Stimulated activated effector memory CD8-positive, alpha-beta T cell treated with anti-CD3 and anti-CD28 coated beads, Interleukin-12 subunit alpha, Interleukin-12 subunit beta, amount 100 ng/mL, for 72 hours (primary cell): Measurements from ENCODE around the gene RAPGEF4.

Experiments
- ATAC-seq: fragments of 150-1000 bp; cut with Tn5 transposase; 2 replicates; pipeline ENCODE4 v1.10.0; 2021
- DNase-seq, 2 donors: peaks; one replicate each; pipeline ENCODE4 v3.0.0; 2021 to 2022; ENCODE audit warnings: low spot score in 2 of 2
- H3K27ac Mint-ChIP-seq: one replicate; pipeline ENCODE4 v1.8.0; 2022; ENCODE audit warnings: mild to moderate bottlenecking, mixed read lengths
- H3K36me3 Mint-ChIP-seq: one replicate; pipeline ENCODE4 v1.8.0; 2022; ENCODE audit warnings: mild to moderate bottlenecking, mixed read lengths
- H3K4me1 Mint-ChIP-seq: one replicate; pipeline ENCODE4 v1.8.0; 2022; ENCODE audit warnings: mixed read lengths
- H3K4me3 Mint-ChIP-seq: one replicate; pipeline ENCODE4 v1.8.0; 2022; ENCODE audit warnings: mild to moderate bottlenecking, mixed read lengths
- H3K9me3 Mint-ChIP-seq: one replicate; pipeline ENCODE4 v1.8.0; 2022; ENCODE audit warnings: mixed read lengths

The RAPGEF4 gene

DNA sequence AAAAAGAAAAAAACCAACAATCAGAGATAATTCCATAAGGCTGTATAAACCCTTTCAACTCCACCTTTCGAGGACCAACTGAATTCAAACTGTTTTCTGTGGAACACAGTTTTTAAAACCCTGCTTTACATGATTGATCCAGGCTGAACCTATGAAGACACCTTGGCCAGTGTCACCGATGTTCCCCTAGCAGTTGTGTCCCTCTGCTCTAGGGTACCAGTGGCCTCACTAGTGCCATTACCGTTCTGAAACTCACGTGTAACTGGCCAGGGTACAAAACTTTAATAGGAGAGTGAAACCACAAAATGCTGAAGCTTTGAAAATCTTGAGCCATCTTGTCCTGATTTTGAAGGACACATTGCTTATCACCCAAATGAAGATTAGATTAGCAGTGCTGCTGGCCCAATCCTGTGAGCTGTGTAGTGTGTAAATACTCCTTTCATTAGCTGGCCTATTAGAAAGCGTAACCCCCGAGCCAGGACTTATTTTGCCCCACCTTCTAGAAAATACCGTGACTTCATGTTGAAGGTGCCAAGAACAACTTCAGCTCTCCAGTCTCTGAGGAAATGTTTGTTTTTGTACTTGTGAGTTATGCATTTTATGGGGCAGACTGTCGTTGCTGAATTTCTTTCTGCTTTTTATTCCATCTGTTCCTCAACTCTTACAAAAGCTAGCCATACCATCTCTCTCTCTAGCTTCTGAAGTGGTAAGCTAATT, 192.2 kb downstream of the RAPGEF4 start:
- Mint-ChIP-seq H3K4me1 (peaks cover 6% of the 10 kb centered on the region), H3K27ac (no peak overlapping the region), H3K4me3 (no peak overlapping the region), H3K36me3 (no peaks in the 10 kb centered on the region), H3K9me3 (no peaks in the 10 kb centered on the region)
- ATAC-seq, result no peak
- DNase-seq, result no peak

DNA sequence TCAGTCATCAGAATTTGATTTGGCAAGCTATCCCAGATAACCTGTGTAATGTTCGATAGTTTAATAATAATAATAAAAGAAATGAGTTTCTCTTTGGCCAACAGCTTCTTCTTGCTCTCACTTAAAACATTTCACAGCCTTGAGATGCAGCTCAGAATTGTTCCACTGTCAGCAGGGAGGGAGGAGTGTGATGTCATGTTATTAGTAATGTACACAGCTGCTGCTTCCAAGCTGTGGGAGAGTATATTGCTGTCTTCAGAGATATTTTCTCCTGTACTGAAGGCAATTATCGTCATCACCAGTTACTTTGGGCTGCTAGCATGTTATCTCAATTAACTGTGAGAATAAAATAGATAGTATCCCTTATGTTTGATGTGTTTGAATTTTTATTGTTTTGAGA, 193.1 kb downstream of the RAPGEF4 start:
- peaks cover 6% of the 10 kb centered on the region for H3K4me1 Mint-ChIP-seq

DNA sequence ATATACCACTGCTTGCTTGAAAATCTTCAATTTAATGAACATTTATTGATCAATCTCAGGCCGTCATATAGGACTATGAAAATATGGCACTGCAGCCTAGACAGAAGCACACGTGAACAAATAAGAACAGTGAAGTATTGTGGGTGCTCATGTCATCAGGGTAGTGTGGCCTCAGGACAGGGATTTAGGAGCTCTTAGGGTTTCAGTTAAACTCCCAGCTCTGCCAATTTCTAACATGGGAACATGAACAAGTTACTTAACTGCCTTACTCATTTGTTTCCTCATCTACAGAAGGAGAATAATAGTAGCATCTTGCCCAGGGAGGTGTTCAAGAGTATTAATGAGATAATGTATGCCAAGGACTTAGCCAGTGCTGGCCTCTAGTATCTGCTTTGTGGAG, 194.0 kb downstream of the RAPGEF4 start:
- Mint-ChIP-seq H3K4me3 (no peak overlapping the region), H3K36me3 (no peaks in the 10 kb centered on the region), H3K27ac (no peak overlapping the region), H3K4me1 (peaks cover 6% of the 10 kb centered on the region), H3K9me3 (no peaks in the 10 kb centered on the region)
- ATAC-seq (no peak), DNase-seq (no peak)

More for the DNA sequence above, 193.1 kb downstream of the RAPGEF4 start:
- Mint-ChIP-seq H3K4me3 (no peak overlapping the region), H3K9me3 (no peaks in the 10 kb centered on the region), H3K36me3 (no peaks in the 10 kb centered on the region), H3K27ac (no peak overlapping the region)
- ATAC-seq (no peak), DNase-seq (no peak)

DNA sequence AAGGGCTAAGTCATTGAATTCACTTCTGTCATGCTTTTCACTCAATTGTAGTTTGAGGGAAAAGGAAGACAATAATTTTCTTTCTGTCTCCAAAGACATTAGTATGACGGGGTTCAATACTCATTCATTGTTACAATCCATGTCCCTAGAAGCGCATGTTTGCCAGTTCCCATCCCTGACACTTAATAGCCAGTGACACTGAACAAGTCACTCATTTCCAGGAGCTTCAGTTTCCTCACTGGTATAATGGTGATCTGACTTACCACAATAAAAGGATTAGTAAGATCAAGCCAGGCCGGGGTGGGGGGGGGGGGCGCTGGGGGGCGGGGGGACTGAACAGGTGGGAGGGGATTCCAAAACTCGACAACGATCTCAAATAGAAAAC, 195.2 kb downstream of the RAPGEF4 start:
- Mint-ChIP-seq H3K9me3 (no peaks in the 10 kb centered on the region), H3K4me1 (no peaks in the 10 kb centered on the region), H3K27ac (no peak overlapping the region), H3K4me3 (no peak overlapping the region), H3K36me3 (no peaks in the 10 kb centered on the region)
- DNase-seq (no peak), ATAC-seq (no peak)

DNA sequence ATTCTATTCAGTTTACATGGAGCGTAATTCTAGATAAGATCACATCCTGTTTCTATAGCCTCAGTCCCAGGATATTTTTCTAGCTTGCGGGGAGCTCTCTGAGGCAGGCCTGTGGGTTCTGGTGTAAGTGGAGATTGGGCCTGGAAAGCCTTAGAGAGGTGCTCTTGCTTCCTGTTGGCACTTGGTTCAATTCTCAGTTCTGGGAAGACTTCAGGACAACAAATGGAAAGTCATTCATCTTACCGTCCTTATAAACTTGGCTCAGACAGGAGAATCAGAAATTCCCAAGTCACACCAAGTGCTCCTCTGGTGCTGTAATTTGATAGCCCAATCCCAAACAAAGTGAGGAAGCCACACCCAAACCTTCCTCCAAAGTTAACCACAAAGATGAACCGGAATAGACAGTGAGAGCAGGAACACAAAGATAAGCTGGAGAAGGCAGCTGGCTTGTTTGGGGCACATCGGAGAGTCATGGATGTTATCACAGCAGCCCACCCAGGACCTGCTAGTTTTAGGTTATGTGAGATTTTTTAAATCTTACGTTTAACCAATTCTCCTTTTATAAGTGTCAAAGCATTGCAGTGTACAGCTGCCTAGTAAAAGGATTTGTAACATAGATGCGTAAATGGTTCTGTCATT, 195.7 kb downstream of the RAPGEF4 start:
- H3K27ac Mint-ChIP-seq, result no peak overlapping the region
- H3K4me1 Mint-ChIP-seq, result no peaks in the 10 kb centered on the region
- DNase-seq (no peak), ATAC-seq (no peak)
- H3K9me3 Mint-ChIP-seq, result no peaks in the 10 kb centered on the region
- no peak overlapping the region for H3K4me3 Mint-ChIP-seq
- H3K36me3 Mint-ChIP-seq, result no peaks in the 10 kb centered on the region

DNA sequence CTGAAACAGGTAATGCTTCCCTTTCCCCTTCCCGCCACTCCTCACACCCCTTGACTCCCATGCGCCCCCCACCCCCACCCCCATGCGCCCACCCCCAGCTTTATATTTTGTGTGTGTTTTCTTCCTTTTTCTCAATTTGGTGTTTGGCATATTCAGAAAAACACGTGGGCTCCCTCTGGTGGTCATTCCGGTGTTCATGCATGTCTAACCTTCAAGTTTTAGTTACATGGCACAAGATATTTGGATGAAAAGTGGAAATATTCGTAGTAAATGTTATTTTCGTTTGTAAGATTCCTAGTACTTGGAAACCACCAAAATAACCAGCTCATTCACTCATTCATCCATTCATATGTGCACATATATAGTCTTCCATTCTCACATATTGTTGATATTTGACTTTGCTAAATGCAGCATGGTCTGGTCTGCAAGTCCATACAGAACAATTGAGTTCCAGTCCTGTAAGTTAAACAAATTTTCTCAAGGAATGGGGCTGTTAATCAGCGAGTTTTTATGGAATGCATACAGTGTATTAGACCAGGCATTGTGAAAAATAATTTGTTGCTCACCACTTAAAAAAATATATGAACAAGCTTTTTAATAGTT, 196.4 kb downstream of the RAPGEF4 start:
- Mint-ChIP-seq H3K4me3 (no peak overlapping the region), H3K27ac (no peak overlapping the region), H3K36me3 (no peaks in the 10 kb centered on the region), H3K4me1 (no peaks in the 10 kb centered on the region), H3K9me3 (no peaks in the 10 kb centered on the region)
- no peak for ATAC-seq
- peak in 1 of 2 donors; percentile 65 for DNase-seq

DNA sequence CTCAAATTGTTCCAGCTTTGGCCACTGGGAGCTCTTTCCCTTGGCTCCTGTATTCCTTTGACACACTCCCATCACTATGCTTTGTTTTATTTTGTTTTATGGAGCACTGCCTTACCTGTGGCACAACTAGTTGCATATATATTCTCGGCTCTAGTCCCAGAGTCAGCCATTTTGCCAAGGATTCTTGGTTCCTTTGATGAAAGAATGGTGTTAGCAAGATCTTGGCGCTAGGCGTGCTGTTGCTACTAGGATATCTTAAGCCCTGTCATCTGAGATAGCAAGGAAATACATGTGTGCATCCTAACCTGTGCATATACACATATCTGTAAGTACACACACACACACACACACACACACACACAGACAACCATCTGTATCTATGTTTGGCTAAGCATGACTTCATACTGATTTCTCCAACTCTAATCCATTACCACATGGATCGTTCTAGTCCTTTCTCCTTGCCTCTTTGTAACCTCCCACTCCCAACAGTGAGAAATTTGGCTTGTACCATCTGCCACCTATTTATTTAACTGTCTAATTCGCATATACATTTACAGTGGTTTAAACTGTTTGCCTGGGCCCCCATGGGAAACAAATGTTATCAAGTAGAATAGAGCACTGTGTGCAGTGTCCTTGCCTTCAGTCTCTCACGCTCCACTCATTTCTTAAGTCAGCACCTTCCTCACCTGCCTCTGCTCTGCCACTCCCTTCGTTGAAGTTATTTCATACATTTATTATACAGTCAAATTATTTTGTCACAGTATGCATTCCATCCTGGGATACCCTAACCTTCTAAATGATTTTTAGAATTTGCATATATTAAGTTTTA, 202.5 kb downstream of the RAPGEF4 start:
- no peaks in the 10 kb centered on the region for H3K9me3 Mint-ChIP-seq
- no peak overlapping the region for H3K4me3 Mint-ChIP-seq
- DNase-seq (no peak), ATAC-seq (no peak)
- H3K4me1 Mint-ChIP-seq, result no peaks in the 10 kb centered on the region
- H3K27ac Mint-ChIP-seq, result no peak overlapping the region
- no peaks in the 10 kb centered on the region for H3K36me3 Mint-ChIP-seq

DNA sequence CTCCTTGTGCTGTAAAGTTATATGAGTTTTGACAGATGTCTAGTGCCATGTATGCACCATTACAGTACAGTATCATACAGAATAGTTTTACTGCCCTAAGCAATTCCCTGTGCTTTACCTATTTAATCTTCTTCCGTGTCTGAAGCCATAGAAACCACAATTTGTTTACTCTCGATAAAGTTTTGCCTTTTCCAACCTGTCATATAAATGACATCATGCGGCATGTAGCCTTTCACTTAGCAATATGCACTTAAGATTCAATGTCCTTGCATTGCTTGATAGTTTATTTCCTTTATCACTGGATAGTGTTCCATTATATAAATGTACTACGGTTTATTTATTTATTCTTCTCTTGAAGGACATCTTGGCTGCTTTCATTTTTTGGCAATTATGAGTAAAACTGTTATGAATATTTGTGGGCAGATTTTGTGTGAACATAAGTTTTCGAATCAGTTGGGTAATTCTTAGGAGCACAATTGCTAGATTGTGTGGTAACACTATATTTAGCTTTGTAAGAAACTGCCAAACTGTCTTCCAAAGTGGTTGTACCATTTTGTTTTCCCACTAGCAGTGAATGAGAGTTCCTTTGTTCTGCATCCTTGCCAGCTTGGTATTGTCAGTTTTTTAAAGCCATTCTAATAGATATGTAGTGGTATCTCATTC, 203.2 kb downstream of the RAPGEF4 start:
- H3K36me3 Mint-ChIP-seq, result no peaks in the 10 kb centered on the region
- no peaks in the 10 kb centered on the region for H3K4me1 Mint-ChIP-seq
- H3K9me3 Mint-ChIP-seq, result no peaks in the 10 kb centered on the region
- H3K27ac Mint-ChIP-seq, result no peak overlapping the region
- DNase-seq, result no peak
- no peak for ATAC-seq
- H3K4me3 Mint-ChIP-seq, result no peak overlapping the region

DNA sequence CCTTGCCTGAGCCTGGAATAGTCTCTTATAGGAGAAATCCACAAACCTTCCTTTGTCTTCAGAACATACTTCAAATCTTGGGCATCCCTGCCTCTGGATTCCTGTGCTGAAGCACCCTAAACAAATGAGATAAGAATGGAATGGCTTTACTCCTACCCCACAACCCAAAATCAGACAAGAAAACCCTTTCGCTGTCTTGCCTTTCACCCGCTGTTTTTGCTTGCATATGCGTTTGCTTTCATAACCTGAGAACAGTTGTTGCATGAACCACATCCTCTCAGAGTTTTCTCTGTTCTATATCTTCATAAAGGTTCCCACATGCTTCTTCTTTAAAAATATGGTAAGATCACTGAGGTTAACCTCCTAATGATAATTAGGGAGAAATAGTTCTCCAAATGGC, 207.9 kb downstream of the RAPGEF4 start:
- Mint-ChIP-seq H3K4me1 (no peaks in the 10 kb centered on the region), H3K4me3 (no peak overlapping the region), H3K27ac (no peak overlapping the region), H3K36me3 (no peaks in the 10 kb centered on the region), H3K9me3 (no peaks in the 10 kb centered on the region)
- DNase-seq, result no peak
- no peak for ATAC-seq

DNA sequence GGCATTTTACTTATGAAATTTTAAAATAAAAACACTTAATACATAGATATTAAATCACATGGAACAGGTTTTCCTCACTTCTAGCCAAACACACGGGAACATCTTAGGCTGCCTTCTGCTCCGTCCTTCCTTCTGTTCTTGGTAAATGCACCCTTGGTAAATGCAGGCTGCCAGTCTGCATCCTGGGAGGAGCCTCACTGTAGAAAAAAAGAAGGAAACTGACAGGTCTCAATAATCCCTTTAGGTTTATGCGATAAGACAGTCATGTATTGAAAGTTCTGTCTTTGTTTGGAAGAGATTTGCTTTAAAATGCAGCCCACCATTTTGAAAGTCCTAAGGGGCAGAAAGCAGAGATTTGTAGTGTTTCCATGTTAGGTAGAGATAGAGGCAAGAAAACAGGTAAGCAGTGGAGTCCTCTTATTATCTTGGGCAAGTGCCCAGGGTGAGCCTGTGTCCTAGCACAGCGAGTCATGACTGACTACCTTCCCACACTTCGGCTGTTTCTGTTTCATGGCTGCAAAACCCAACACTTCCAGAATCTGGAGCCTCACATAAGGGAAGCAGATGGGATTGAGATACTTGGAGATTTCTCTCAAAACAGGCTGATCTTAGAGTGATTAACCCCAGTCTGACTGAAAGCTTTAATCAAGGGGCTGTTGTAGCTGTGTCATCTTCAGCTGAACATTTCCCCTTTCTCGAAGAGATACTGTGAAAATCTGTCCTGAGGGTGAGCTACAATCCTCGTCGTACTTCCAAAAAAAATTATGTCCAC, 208.6 kb downstream of the RAPGEF4 start:
- H3K4me3 Mint-ChIP-seq, result no peak overlapping the region
- no peak overlapping the region for H3K27ac Mint-ChIP-seq
- no peaks in the 10 kb centered on the region for H3K4me1 Mint-ChIP-seq
- ATAC-seq (no peak), DNase-seq (no peak)
- H3K36me3 Mint-ChIP-seq, result no peaks in the 10 kb centered on the region
- no peaks in the 10 kb centered on the region for H3K9me3 Mint-ChIP-seq

DNA sequence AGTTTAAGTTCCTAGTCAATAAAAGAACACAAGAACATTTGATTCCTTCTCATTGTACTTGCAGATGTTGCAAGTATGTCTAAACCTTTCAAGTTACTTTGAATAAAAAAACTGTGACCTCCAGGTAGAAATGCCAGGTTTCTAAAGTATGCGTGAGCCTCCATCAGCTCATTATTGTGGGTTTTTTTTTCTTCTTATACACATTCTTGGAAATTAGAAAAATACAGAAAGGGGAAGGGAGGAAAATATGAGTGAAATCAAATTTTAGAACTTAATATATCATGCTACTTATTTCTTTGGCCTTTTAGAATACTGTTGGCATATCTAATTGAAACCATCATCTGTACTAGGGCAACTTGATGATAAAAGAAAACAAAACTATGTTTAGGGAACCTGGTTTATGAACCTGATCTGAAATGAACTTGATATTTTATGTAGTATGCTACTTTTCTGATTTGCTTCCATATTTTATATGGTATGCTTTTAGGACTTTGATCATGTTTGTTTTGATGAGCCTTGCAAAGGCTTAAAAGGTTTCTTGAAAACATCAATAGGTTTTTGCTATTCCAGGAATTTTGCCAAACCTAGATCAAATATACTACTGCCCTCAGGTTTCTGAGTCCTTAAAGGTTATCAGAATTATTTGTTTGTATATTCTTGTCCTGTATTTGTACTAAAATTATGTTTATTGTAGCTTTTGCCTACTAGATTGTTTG, 209.3 kb downstream of the RAPGEF4 start:
- ATAC-seq (no peak), DNase-seq (no peak)
- H3K36me3 Mint-ChIP-seq, result no peaks in the 10 kb centered on the region
- no peak overlapping the region for H3K27ac Mint-ChIP-seq
- no peaks in the 10 kb centered on the region for H3K9me3 Mint-ChIP-seq
- H3K4me1 Mint-ChIP-seq, result no peaks in the 10 kb centered on the region
- no peak overlapping the region for H3K4me3 Mint-ChIP-seq

DNA sequence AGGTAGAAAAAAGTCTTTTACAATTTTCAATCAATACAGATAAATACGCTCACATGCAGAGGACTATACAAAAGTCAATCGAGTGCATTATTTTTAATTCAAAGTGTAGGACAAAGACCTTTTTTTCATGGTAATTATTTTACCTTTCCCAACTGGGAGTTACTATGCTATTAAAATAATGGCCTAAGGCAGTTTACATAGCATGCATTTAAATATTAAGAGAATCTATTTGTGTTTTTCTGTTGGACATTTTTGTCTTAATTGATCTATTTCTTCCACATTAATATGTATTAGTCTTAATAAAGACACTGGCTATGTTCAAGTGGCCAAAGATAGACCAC, 209.8 kb downstream of the RAPGEF4 start:
- H3K4me3 Mint-ChIP-seq, result no peak overlapping the region
- H3K9me3 Mint-ChIP-seq, result no peaks in the 10 kb centered on the region
- DNase-seq (no peak), ATAC-seq (no peak)
- no peak overlapping the region for H3K27ac Mint-ChIP-seq
- no peaks in the 10 kb centered on the region for H3K36me3 Mint-ChIP-seq
- H3K4me1 Mint-ChIP-seq, result no peaks in the 10 kb centered on the region

DNA sequence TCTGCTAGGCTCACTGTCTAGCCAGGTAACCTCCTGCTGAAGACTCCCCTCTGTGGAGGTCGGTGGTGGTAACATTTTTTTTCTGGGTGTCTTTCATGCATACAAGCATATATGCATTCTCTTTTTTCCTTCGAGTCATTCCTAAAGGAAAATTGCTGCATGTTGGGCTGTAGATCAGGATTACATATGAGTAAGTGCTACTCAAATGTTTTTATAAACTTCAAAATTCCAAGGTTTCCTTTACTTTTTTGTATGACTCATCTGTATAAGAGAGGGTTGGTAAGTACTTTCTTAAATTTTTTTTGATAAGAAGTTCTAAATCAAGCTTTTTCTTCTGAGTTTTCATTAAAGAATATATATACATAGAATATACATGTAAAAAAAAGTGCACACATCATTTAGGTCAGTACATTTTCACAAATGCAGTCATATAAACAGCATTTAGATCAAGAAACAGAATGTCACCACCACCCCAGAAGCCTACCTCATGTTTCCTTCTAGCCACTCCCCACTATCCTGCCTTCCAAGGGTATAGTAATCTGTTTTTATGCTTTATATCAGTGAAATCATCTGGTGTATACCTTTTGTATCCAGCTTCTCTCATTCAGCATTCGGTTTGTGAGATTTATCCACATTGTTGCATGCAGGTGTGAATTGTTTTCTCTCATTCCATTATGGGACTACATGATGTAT, 212.0 kb downstream of the RAPGEF4 start:
- H3K27ac Mint-ChIP-seq, result no peak overlapping the region
- H3K9me3 Mint-ChIP-seq, result no peaks in the 10 kb centered on the region
- ATAC-seq, result no peak
- H3K4me3 Mint-ChIP-seq, result no peak overlapping the region
- no peaks in the 10 kb centered on the region for H3K4me1 Mint-ChIP-seq
- no peaks in the 10 kb centered on the region for H3K36me3 Mint-ChIP-seq
- no peak for DNase-seq

DNA sequence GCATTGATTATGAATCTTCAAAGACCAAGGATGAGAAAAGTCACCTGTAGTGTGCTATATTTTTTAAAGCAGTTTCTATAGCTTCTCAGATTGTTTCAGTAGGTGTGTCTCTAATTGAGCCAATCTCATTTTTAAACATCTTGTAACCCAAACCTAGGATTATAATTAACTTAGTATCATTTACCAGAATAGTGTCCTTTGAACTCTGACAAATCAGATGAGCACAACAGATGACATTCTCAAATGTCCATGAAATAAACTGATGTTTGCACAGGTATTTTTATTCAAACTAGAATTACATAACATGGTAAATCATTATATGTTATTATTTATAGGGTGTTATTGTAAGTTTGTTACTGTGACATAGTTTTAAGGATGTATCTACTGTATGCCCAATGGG, 213.9 kb downstream of the RAPGEF4 start:
- Mint-ChIP-seq H3K4me3 (no peak overlapping the region), H3K27ac (no peak overlapping the region), H3K4me1 (no peaks in the 10 kb centered on the region), H3K9me3 (no peaks in the 10 kb centered on the region), H3K36me3 (no peaks in the 10 kb centered on the region)
- ATAC-seq (no peak), DNase-seq (no peak)
